Pancreas (tissue), 10 donors: ENCODE results near the gene SMIM15. TPM values are rescaled to one million over a fixed set of nuclear protein-coding genes. Genes with fewer than 3 reads are reported as not detected.

ENCODE experiments used
- ATAC-seq, 4 donors: fragments of 200-7000 bp; cut with Tn5 transposase; one replicate each; pipeline versions ENCODE4 v1.8.0 to v1.9.1; 2020; ENCODE audit warnings: mild to moderate bottlenecking in 4 of 4, moderate library complexity in 4 of 4
- DNase-seq, 6 donors: peaks; one replicate each; pipeline ENCODE4 v3.0.0-alpha.2; 2020
- FAIRE-seq: peaks from 2 replicates; lab custom pipeline; 2012; peaks lifted over from hg19 to GRCh38; lab: Jason Lieb, UNC
- H3K27ac ChIP-seq, 4 donors: fragments of 200-600 bp; sonication (generic); 1 replicate in 3 of 4; 2 replicates in 1 of 4; pipeline versions ENCODE4 v1.5.0 to v1.8.0; 2020
- H3K27me3 ChIP-seq, 4 donors: fragments of 200-600 bp; one replicate each; pipeline ENCODE4 v1.8.0; 2021
- H3K36me3 ChIP-seq, 3 donors: fragments of 200-600 bp; sonication (generic) in 1 of 3; one replicate each; pipeline versions ENCODE4 v1.5.0 to v1.8.0; 2020 to 2021
- H3K4me1 ChIP-seq, 3 donors: fragments of 200-600 bp; one replicate each; pipeline ENCODE4 v1.8.0; 2021
- H3K4me3 ChIP-seq, 4 donors: fragments of 200-600 bp; sonication (generic) in 2 of 4; one replicate each; pipeline versions ENCODE4 v1.5.0 to v1.8.0; 2020 to 2021
- H3K9me3 ChIP-seq, 4 donors: fragments of 200-600 bp; one replicate each; pipeline ENCODE4 v1.8.0; 2021
- WGBS, 2 donors: extraction: QIAGEN DNeasy Blood & Tissue Kit; methylation state at CpG; one replicate each; pipeline ENCODE4 v1.1.7; 2013; 5-methylcytosine and 5-hydroxymethylcytosine counted together
- intact Hi-C, 3 donors: fragments of 100-400 bp; cut with DNase I; formaldehyde crosslinking; loops; one replicate each; pipeline versions ENCODE4 v1.11.1 to v1.14.2; 2022
- polyA plus RNA-seq, 2 donors: library from polyadenylated mRNA; stranded (reverse); fragments of 200-250 nt; gene quantifications; one replicate each; pipeline ENCODE4 v1.2.3, GENCODE V29; 2013
- total RNA-seq, 6 donors: library from RNA; stranded (reverse); fragmentation: NEBNext Ultra II Directional in 4 of 6; extraction: Animal tissue kit (Norgen Biotek cat#: 25700) in 4 of 6; gene quantifications; one replicate each; pipeline versions ENCODE4 v1.2.1 to v1.2.4, GENCODE V29; 2021 to 2023
- TF ChIP-seq, protein P1 (sequence below), 4 donors: fragments of 200-600 bp; sonication (generic) in 3 of 4; IDR thresholded peaks; one replicate each; pipeline versions ENCODE4 v1.5.0 to v1.8.0; 2021; ENCODE audit warnings: antibody characterized with exemption in 4 of 4
- donor health status: healthy with polysubstance abuse.
- donor health status: DM: no; HTN: no; CAD: no; lungs with moderate emphysema.
- donor health status: DM: no; HTN: no; CAD: no.
- donor health status: control.
- donor health status: control.
- donor health status: Bipolar disorder and iron deficiency.
- donor health status: DM: yes; HTN: yes; CAD: no.
- donor health status: DM: no; HTN: no; CAD: no.
- donor health status: DM: no; HTN: no; CAD: no.
- donor health status: DM: yes; HTN: yes; CAD: no.

The SMIM15 gene
- total and polyA plus RNA-seq, 8 donors, result 14.4 to 36.4 (median 23.1) TPM

DNA sequence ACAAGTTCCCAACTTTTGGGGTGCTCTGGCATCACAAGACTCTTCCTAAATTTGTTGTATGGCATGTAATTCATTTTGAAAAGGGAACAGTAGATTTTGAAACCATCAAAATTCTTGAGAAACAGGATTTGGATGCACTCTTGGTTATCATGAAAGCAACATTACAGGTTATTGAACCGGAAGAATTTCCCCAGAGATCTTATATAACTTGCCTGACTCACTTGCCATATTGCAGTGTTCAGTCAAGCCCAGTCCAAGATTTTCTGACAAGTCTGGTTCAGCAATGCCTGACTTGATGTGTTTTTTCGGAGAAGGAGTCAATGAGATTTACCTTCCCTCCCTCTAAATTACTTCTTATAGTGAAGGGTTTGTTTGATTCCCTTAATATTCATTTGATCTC is 32.0 kb downstream of the SMIM15 start:
- Histone ChIP-seq H3K27me3 (no peaks in the 10 kb centered on the region), H3K36me3 (no peaks in the 10 kb centered on the region), H3K4me3 (no peak overlapping the region), H3K9me3 (no peaks in the 10 kb centered on the region), H3K4me1 (no peaks in the 10 kb centered on the region), H3K27ac (no peak overlapping the region)
- TF ChIP-seq, protein P1, sequence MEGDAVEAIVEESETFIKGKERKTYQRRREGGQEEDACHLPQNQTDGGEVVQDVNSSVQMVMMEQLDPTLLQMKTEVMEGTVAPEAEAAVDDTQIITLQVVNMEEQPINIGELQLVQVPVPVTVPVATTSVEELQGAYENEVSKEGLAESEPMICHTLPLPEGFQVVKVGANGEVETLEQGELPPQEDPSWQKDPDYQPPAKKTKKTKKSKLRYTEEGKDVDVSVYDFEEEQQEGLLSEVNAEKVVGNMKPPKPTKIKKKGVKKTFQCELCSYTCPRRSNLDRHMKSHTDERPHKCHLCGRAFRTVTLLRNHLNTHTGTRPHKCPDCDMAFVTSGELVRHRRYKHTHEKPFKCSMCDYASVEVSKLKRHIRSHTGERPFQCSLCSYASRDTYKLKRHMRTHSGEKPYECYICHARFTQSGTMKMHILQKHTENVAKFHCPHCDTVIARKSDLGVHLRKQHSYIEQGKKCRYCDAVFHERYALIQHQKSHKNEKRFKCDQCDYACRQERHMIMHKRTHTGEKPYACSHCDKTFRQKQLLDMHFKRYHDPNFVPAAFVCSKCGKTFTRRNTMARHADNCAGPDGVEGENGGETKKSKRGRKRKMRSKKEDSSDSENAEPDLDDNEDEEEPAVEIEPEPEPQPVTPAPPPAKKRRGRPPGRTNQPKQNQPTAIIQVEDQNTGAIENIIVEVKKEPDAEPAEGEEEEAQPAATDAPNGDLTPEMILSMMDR (IDR thresholded peaks at IDR 0.05), result no peak
- DNase-seq (no peak), FAIRE-seq (no peak), ATAC-seq (no peak)
- intact Hi-C loops, result no loop called here
- 94% methylated on average over 2 of the region's 2 CpGs for WGBS, 2 donors

DNA sequence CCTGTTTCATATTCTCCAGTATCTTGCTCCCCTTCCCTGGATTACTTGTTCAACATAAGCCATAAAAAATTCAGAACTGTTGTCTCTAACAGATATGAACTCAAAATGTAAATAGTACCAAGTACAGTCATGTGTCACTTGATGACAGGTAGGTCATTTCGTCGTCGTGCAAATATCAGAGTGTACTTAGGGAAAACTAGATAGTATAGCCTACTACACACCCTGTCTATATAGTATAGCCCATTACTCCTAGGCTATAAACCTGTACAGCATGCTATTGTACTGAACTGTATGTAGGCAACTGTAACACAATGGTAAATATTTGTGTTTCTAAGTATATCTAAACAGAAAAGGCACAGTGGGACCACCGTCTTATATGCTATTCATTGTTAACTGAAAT is 39.1 kb downstream of the SMIM15 start:
- Histone ChIP-seq H3K36me3 (no peaks in the 10 kb centered on the region), H3K4me3 (no peak overlapping the region), H3K4me1 (peaks cover 0 to 4% (median 0%) of the 10 kb centered on the region in 3 donors), H3K27ac (no peak overlapping the region), H3K27me3 (no peaks in the 10 kb centered on the region), H3K9me3 (no peaks in the 10 kb centered on the region)
- FAIRE-seq (peak; percentile 72), DNase-seq (no peak), ATAC-seq (peak in 1 of 4 donors; percentile 57)
- intact Hi-C loops, result no loop called here
- WGBS, 2 donors, result 43 to 55% methylated on average over 4 of the region's 4 CpGs
- TF ChIP-seq, protein P1 (IDR thresholded peaks at IDR 0.05), result no peak

DNA sequence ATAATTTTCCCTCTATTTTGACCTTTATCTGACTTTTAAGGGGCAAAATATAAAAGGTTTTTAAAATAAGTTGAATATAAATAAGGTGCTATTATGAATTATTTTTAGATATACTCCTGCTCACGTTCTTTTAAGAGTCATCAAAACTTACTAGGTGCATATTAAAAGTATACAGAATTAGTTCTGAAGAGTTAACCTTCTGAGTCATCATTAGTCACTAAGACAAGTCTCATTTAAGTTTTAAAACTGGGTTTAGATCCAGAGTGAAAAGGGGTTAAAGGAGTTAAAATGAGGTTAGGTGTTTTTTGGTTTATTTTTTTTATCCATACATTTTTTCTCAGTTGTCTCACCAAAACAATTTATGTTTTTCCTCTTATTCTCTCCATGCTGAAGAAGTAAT is 41.7 kb downstream of the SMIM15 start:
- no peak overlapping the region for H3K4me3 ChIP-seq
- intact Hi-C loops, result no loop called here
- TF ChIP-seq, protein P1 (IDR thresholded peaks at IDR 0.05), result no peak
- no peaks in the 10 kb centered on the region for H3K36me3 ChIP-seq
- H3K4me1 ChIP-seq, result peaks cover 0 to 4% (median 0%) of the 10 kb centered on the region in 3 donors
- H3K27ac ChIP-seq, result no peak overlapping the region
- H3K27me3 ChIP-seq, result no peaks in the 10 kb centered on the region
- 88 to 91% methylated on average over 1 of the region's 1 CpG for WGBS, 2 donors
- ATAC-seq, result no peak
- DNase-seq, result no peak
- no peaks in the 10 kb centered on the region for H3K9me3 ChIP-seq
- no peak for FAIRE-seq

DNA sequence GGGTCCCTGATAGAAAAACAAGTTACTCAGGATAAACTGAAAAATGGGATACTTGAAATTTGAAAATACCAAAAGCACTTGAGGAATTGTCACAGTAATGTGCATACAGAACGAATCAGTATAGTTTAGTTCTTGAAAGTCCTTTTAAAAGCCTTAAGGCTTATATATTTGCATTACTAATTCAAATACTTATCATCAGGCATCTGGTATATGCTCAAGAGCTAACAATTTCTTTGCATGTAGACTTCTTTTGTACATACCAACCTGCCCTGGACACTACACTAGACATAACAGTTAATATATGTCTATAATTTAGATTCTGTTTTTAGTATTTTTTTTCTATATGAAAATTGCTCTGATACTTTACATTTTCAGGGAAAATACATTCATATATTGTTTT is 43.2 kb downstream of the SMIM15 start:
- WGBS, 2 donors, result 81 to 94% methylated on average over 1 of the region's 1 CpG
- intact Hi-C loops, result no loop called here
- TF ChIP-seq, protein P1 (IDR thresholded peaks at IDR 0.05), result no peak

DNA sequence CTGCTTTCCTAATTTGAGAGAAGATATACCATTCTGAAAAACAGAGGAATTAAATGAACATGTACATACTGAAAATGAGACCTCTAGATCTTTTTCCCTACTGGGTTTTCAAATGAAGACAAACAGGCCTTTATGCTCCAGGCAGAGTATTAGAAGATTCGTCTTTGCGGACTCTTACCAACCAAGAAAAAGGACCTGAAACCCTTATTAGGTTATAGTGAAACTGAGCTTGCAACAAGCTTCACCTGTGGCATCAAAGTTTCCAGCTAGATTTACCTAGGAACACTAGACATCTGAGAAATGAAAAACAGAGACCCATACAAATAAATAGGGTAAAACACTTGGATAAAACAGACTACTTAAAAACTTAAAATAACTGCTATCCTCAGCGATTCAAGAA is 46.3 kb downstream of the SMIM15 start:
- intact Hi-C loops, result no loop called here
- no peaks in the 10 kb centered on the region for H3K27me3 ChIP-seq
- no peaks in the 10 kb centered on the region for H3K4me1 ChIP-seq
- no peak overlapping the region for H3K27ac ChIP-seq
- DNase-seq (no peak), ATAC-seq (no peak), FAIRE-seq (no peak)
- no peaks in the 10 kb centered on the region for H3K36me3 ChIP-seq
- WGBS, 2 donors, result 95 to 99% methylated on average over 3 of the region's 3 CpGs
- no peak overlapping the region for H3K4me3 ChIP-seq
- TF ChIP-seq, protein P1 (IDR thresholded peaks at IDR 0.05), result no peak
- H3K9me3 ChIP-seq, result no peaks in the 10 kb centered on the region

More for the DNA sequence above, 43.2 kb downstream of the SMIM15 start:
- DNase-seq, result no peak
- Histone ChIP-seq H3K36me3 (no peaks in the 10 kb centered on the region), H3K9me3 (no peaks in the 10 kb centered on the region), H3K4me1 (peaks cover 0 to 4% (median 0%) of the 10 kb centered on the region in 3 donors), H3K27me3 (no peaks in the 10 kb centered on the region), H3K27ac (no peak overlapping the region), H3K4me3 (no peak overlapping the region)
- peak; percentile 45 for FAIRE-seq
- no peak for ATAC-seq
